ENCODE measurements around the gene ADPGK.
"Not testable (repeated sequence)": the region's sequence is repeated elsewhere in the genome, so short reads cannot be mapped to it uniquely, and the experiment has no call there.

Gene ADPGK
- 89.5 to 117 reads per million in 2 donors for total RNA-seq

DNA sequence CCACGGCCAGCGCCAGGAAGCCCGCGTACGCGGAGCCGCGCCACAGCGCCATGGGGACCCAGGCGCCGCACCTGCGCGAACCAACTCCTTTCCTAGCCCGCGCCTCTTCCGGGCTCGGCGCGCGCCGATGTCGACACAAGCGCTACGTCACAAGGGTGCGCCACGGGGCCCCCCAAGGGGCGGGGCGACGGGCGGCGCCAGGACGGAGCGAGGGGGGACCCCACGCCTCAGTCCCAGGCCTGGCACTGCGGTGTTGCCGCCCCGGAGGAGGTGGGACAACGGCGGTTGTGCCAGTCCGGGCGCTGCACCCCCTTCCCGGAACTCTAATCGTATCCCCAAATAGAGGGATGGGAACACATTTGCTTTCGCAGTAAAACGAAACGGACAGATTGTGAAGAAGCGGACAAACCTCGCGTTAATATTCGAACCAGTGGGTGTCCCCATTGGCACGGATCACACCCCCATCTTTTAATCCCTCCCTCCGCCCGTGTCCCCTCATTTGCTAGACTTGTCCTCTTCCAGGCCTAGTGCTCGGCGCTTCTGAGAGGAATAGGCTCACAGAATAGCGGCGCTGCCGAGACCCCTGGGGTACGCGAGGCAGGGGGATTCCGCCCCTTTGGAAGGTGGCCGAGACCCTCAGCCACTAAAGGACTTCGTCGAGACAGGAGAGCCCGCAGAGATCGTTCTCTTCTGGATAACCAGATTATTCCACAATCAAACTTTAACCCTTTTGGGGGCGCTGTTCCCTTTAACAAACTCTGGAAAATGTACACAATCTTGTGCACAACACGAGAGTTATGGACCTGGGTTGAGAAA is at the start of gene ADPGK:
Gene ADPGK, minus strand, starts transcription at position 119 of the 816 bp plus-strand sequence. Its CDS starts 67 bp downstream, at position 52.
- DNase-seq: peak; percentile 91 to 96 (median 93)

- no peak for DNase-seq
Observed at GRCh38 chr15:72827226-72827625, 43.7 kb upstream of the ADPGK start.

GRCh38 chr15:72826611-72827010 is 43.1 kb upstream of the ADPGK start:
- no peak for DNase-seq

GRCh38 chr15:72825829-72826228 is 42.3 kb upstream of the ADPGK start:
- DNase-seq: no peak

GRCh38 chr15:72824781-72825180 is 41.2 kb upstream of the ADPGK start:
- DNase-seq: no peak

DNA sequence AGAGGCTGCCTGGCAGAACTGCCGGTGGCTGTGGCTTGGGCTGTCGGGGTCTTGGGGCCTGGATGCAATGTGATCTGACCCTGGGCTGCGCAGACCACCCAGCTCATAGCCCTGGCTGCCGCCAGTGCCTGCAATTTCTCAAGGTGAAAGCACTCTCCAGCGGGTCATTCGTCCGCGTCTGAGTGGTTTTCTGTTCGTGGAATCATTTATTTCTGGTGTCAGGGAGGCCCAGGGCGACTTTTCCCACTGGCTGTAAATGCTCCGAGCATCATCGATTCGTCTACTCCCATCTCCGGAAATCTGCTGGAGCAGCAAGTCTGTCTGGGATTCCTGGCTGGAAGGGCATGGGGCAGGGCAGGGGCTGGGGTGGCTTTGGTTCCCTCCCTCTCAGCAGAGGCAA is 40.6 kb upstream of the ADPGK start:
- no peak for DNase-seq

DNA sequence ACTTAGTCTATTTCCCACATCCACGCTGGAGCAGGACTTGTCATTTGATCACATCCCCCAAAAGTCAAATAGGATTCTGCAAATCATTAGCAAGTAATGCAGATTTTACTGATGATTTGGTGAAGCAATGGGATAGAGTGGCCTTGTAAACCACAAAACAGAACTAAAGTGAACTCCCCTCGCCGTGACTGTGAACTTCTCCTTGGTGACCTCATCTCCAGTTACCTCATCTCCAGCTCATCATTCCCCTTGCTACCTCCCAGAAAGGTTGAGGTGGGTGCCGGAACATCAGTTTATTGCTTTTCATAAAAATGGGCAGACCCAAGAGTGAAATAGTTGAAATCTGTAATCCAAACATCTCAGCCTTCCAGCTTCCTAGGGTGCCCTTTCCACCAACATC is 36.7 kb upstream of the ADPGK start:
- DNase-seq: no peak

DNA sequence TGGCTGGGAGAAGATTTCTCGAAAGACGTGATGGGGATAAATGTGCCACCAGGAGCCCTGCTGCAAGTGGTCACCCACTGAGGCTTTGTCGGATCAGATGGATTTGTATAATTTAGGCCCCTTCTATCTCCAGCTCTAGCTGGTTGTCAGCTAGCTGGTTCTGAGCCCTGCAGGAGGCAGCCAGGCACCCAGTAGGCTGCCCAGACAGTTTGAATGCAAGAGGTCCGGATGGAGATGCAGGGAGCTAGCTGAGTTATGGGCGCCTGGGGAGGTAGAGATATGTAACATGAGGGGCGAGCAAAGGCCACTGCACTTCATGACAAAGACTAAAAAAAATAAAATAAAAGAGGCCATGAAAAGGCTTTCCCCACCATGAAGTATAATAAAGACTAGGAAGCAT is 35.1 kb upstream of the ADPGK start:
- DNase-seq: no peak

GRCh38 chr15:72813345-72814004 is 29.9 kb upstream of the ADPGK start:
- no peak for DNase-seq

DNA sequence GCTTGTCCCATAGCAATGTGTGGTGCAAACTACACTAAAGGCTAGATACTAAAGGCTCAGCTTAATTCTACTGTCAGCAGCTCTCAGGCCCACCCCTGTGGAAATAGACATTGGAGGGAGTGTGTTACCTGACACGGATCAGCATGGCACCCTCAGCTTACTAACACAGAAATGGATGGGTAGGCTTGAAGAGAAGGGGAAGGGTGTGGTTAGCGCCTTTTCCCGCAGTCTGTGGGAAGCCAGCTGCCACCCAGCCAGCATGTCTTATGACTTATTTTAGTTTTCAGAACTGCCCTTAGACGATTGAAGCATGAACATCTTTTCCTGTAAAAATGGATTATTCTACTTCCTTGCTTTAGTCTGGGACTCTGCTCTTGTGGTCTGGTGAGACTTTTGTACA is 25.8 kb upstream of the ADPGK start:
- peak in 2 of 5 experiments; percentile 45 to 62 for DNase-seq

- DNase-seq: not testable (repeated sequence)
Observed at GRCh38 chr15:72807346-72807745, 23.8 kb upstream of the ADPGK start.

DNA sequence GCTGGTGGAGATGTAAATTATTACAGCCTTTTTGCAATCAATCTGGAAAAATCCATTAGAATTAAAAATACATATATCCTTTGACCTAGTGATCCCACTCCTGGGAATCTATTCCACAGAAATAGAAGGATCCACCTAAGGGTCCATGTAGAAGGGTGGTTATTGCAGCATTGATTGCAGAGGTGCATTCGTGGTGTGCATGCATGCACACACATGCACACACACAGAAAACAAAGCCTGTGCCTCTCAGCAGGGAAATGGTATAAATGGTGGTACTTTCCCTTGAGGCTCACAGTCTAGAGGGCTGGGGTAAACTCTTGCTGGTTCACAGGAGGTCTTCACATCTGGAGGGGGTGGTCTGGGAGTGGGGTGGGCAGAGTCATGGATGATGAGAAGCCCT is 19.4 kb upstream of the ADPGK start:
- DNase-seq: no peak

DNA sequence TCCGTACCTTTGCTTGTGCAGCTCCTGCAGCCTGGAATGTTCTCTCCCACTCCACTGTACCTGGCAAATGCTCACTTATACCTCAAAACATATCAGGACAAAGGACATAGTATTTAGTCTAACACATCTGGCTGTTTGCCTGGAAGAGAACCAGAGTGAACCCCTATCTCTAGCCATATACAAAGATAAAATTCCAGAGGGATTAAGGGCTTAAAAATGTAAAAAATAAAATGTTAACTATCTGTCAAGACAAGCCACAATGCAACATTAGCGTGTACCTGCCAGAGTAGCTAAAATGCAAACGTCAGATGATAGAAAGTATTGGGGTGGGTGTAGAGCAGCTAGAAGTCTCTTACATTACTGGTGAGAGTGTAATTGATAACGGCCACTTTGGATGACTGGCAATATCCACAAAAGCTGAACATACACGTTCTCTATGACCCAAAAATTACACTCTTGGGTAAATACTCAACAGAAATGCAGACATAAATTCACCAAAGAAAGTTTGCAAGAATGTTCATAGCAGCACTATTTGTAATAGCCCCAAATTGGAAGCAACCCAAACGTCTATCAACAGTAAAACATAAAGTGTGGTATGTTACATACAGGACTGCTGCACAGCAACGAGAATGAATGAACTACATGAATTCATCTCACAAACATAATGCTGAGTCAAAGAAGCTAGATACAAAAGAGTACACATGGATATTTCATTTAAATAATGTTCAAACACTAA is 18.2 kb upstream of the ADPGK start:
- no peak for DNase-seq

DNA sequence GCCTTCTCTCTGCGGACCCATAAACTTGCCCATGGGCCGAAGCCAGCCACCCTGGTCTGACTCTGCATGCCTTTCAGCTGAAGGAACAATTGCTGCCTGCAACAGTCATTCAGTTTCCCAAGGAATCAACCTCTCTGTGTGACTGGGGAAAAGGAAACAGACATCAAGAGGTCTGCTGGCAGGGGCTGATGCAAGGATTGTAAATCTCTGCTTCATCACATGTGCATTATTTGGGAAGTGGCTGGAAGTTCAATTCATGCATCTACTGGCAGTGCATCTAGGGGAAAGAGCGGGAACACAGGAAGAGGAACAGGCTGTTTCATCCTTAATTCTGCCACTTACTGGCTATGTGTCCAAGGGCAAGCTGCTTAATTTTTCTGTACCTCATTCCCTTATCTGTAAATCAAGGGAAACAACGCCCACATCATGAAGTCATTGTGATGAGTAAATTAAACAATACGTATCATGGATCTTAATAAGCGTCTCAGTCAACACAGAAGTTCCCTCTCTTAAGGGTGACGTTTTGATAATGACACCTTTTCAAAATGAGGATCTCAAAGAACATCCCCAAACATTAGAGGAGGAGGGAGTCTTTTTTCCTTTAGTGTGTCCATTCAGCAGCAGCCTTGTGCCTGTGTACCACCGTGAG is 17.4 kb upstream of the ADPGK start:
- DNase-seq: no peak

GRCh38 chr15:72797834-72798233 is 14.3 kb upstream of the ADPGK start:
- no peak for DNase-seq

- DNase-seq: no peak
Observed at GRCh38 chr15:72797338-72797689, 13.8 kb upstream of the ADPGK start.

DNA sequence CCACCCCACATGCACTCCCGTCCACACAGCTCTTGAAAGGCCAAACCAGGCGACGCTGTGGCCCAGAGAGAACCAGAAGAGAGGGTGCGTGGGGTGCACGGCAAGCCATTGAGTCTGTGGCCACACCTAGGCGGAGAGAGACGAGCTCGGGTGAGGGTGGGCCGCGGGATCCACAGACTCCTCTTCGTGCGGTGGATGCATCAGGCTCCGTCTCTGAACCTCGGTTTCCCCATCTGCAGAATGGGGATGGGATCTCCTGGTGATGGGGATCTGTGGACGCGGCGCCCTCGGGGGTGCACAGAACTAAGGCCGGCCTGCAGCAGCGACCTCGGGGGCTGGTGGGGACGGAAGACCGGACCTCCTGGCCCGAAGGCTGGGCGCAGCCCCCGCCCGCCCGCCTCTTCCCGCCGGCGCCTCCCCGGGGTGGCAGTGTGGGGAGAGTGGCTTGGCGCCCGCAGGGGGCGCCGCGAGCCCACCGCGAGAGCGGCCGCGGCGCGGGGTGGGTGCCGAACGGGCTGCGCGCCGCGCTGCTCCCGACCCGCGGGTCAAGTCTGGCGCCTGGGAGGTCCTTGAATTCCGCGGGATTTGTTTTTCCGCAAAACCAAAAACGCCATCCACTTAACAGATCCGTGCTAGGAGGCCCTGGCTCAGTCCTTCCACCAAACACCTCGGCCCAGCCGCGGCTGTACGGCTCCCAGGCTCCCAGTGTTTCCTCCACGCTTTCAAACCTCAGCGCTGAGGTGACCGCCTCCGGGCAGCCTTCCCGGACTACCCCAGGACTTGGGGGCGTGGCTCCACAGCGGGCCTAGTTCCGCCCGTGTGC is 13.2 kb upstream of the ADPGK start:
- DNase-seq: peak in 3 of 5 experiments; percentile 18 to 48 (median 37)

GRCh38 chr15:72796210-72796514 is 12.6 kb upstream of the ADPGK start:
- DNase-seq: no peak

GRCh38 chr15:72793766-72794660 is 10.5 kb upstream of the ADPGK start:
- no peak for DNase-seq

DNA sequence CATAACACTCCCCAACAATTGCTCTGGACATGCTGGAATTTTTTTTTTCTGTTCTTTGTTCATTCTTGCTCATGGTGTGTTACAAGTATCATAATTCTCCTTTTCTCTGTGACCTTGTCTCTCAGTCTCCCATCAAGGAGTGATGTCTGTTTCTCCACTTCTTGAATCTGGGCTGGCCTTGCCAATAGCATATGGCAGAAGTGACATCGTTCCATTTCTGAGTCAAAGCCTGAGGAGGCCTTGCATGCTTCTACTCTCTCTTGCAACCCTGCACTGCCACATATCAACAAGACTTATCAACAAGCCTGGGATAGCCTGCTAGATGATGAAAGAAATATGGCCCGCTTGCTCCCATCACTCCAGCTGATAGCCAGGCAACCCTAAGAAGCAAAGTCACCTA is 8.9 kb upstream of the ADPGK start:
- DNase-seq: no peak

- DNase-seq: no peak
Observed at GRCh38 chr15:72790302-72790910, 6.8 kb upstream of the ADPGK start.

All from T-helper 2 cell (primary cell).